ENCODE measurements around the gene PLEKHB2. TPM values are rescaled to one million over a fixed set of nuclear protein-coding genes. Genes with fewer than 3 reads are reported as not detected.
A peak's percentile ranks its signal among the peaks of the same experiment; 100 is the strongest.

Gene PLEKHB2
- polyA plus RNA-seq, 2 of the 4 experiments (the other 2 are of a cell fraction): 57.5 to 76.6 TPM

GRCh38 chr2:131132729-131133128 is 27.6 kb downstream of the PLEKHB2 start:
- peak; percentile 47 to 66; a peak in 4 of 6 replicates for ATAC-seq
- ChIA-PET CTCF (interaction anchor here (0.6 to 2.1 kb wide), 3 partner anchors 21 to 669 kb away, joined by 3 to 8 read pairs (median 4); partner anchors contain the start of gene MZT2A), POLR2A (interaction anchor here (0.8 kb wide), 1 partner anchor 39 kb away, joined by 3 read pairs; no protein-coding TSS in a partner anchor)
- Histone ChIP-seq H3K4me1 (no peaks in the 10 kb centered on the region), H3K9me3 (no peaks in the 10 kb centered on the region), H3K4me3 (no peak overlapping the region), H3K27ac (no peak overlapping the region), H3K4me2 (no peak overlapping the region)
- TF ChIP-seq, protein P1, sequence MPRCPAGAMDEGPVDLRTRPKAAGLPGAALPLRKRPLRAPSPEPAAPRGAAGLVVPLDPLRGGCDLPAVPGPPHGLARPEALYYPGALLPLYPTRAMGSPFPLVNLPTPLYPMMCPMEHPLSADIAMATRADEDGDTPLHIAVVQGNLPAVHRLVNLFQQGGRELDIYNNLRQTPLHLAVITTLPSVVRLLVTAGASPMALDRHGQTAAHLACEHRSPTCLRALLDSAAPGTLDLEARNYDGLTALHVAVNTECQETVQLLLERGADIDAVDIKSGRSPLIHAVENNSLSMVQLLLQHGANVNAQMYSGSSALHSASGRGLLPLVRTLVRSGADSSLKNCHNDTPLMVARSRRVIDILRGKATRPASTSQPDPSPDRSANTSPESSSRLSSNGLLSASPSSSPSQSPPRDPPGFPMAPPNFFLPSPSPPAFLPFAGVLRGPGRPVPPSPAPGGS (IDR thresholded peaks at IDR 0.05): no peak
- TF ChIP-seq RAD21 (conservative IDR thresholded peaks at IDR 0.05 in 1 of 2, IDR thresholded peaks at IDR 0.05 in 1 of 2) (no peak), EHF (CRISPR knock-in tag; IDR thresholded peaks at IDR 0.05) (no peak), HES2 (IDR thresholded peaks at IDR 0.05) (no peak), EP300 (IDR thresholded peaks at IDR 0.05) (no peak), RCOR1 (IDR thresholded peaks at IDR 0.05; ENCODE audit: low read depth, low read length) (no peak), HDAC2 (IDR thresholded peaks at IDR 0.05) (no peak)
- 91% methylated on average over 8 of the region's 8 CpGs for WGBS (ENCODE audit: missing lambda C conversion rate)
- DNase-seq (ENCODE audit: low read depth in 1 of 2, low spot score in 1 of 2): no peak
- FAIRE-seq: no peak

GRCh38 chr2:131140581-131140980 is 35.4 kb downstream of the PLEKHB2 start:
- WGBS (ENCODE audit: missing lambda C conversion rate): 92% methylated on average over 2 of the region's 2 CpGs
- Histone ChIP-seq H3K27ac (no peak overlapping the region), H3K4me2 (no peak overlapping the region), H3K4me1 (no peaks in the 10 kb centered on the region), H3K9me3 (no peaks in the 10 kb centered on the region), H3K4me3 (no peak overlapping the region)
- no peak for FAIRE-seq
- ChIA-PET POLR2A (no interaction called here), CTCF (interaction anchor here (2.3 kb wide), 1 partner anchor 13 kb away, joined by 6 read pairs; no protein-coding TSS in a partner anchor)
- TF ChIP-seq RARB (CRISPR knock-in tag; IDR thresholded peaks at IDR 0.05): no peak
- ATAC-seq: peak; percentile 50 to 68; a peak in 5 of 6 replicates
- no peak for DNase-seq (ENCODE audit: low read depth in 1 of 2, low spot score in 1 of 2)

GRCh38 chr2:131142849-131143248 is 37.7 kb downstream of the PLEKHB2 start:
- CTCF ChIA-PET: interaction anchor here (1.0 kb wide), 1 partner anchor 9 kb away, joined by 3 read pairs; no protein-coding TSS in a partner anchor
- no peak overlapping the region for H3K4me2 ChIP-seq
- no peak for DNase-seq (ENCODE audit: low read depth in 1 of 2, low spot score in 1 of 2)
- POLR2A ChIA-PET: no interaction called here
- no peak overlapping the region for H3K4me3 ChIP-seq
- TF ChIP-seq PHF8 (IDR thresholded peaks at IDR 0.05; ENCODE audit: borderline replicate concordance, low read depth) (no peak), EP300 (IDR thresholded peaks at IDR 0.05) (no peak), RFX5 (IDR thresholded peaks at IDR 0.05) (no peak), ESRRA (IDR thresholded peaks at IDR 0.05; ENCODE audit: borderline replicate concordance, low read length) (no peak), FOSB (CRISPR knock-in tag; IDR thresholded peaks at IDR 0.05) (no peak), TFCP2L1 (CRISPR knock-in tag; IDR thresholded peaks at IDR 0.05) (no peak)
- TF ChIP-seq, protein P2, sequence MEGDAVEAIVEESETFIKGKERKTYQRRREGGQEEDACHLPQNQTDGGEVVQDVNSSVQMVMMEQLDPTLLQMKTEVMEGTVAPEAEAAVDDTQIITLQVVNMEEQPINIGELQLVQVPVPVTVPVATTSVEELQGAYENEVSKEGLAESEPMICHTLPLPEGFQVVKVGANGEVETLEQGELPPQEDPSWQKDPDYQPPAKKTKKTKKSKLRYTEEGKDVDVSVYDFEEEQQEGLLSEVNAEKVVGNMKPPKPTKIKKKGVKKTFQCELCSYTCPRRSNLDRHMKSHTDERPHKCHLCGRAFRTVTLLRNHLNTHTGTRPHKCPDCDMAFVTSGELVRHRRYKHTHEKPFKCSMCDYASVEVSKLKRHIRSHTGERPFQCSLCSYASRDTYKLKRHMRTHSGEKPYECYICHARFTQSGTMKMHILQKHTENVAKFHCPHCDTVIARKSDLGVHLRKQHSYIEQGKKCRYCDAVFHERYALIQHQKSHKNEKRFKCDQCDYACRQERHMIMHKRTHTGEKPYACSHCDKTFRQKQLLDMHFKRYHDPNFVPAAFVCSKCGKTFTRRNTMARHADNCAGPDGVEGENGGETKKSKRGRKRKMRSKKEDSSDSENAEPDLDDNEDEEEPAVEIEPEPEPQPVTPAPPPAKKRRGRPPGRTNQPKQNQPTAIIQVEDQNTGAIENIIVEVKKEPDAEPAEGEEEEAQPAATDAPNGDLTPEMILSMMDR (IDR thresholded peaks at IDR 0.05): no peak
- 93% methylated on average over 5 of the region's 5 CpGs for WGBS (ENCODE audit: missing lambda C conversion rate)
- H3K9me3 ChIP-seq: no peaks in the 10 kb centered on the region
- no peaks in the 10 kb centered on the region for H3K4me1 ChIP-seq
- H3K27ac ChIP-seq: no peak overlapping the region
- FAIRE-seq: no peak
- no peak for ATAC-seq

- H3K4me1 ChIP-seq: no peaks in the 10 kb centered on the region
- no peak overlapping the region for H3K27ac ChIP-seq
- H3K4me2 ChIP-seq: no peak overlapping the region
- no peak for DNase-seq (ENCODE audit: low read depth in 1 of 2, low spot score in 1 of 2)
- no peaks in the 10 kb centered on the region for H3K9me3 ChIP-seq
- POLR2A ChIA-PET: no interaction called here
- CTCF ChIA-PET: interaction anchor here (0.9 to 1.3 kb wide), 2 partner anchors 10 to 12 kb away, joined by 3 to 4 read pairs; no protein-coding TSS in a partner anchor
- 89% methylated on average over 5 of the region's 6 CpGs for WGBS (ENCODE audit: missing lambda C conversion rate)
- no peak for TF ChIP-seq TFCP2L1 (CRISPR knock-in tag; IDR thresholded peaks at IDR 0.05)
- no peak for TF ChIP-seq KDM1A (IDR thresholded peaks at IDR 0.05; ENCODE audit: low read depth)
- no peak for TF ChIP-seq RCOR1 (IDR thresholded peaks at IDR 0.05; ENCODE audit: low read depth, low read length)
- no peak for TF ChIP-seq EP300 (IDR thresholded peaks at IDR 0.05)
- no peak for TF ChIP-seq EHF (CRISPR knock-in tag; IDR thresholded peaks at IDR 0.05)
- no peak for TF ChIP-seq NPAS2 (CRISPR knock-in tag; IDR thresholded peaks at IDR 0.05; ENCODE audit: borderline replicate concordance)
- TF ChIP-seq ZNF302 (CRISPR knock-in tag; IDR thresholded peaks at IDR 0.05): no peak
- no peak for TF ChIP-seq SREBF2 (IDR thresholded peaks at IDR 0.05)
- TF ChIP-seq, protein P3, sequence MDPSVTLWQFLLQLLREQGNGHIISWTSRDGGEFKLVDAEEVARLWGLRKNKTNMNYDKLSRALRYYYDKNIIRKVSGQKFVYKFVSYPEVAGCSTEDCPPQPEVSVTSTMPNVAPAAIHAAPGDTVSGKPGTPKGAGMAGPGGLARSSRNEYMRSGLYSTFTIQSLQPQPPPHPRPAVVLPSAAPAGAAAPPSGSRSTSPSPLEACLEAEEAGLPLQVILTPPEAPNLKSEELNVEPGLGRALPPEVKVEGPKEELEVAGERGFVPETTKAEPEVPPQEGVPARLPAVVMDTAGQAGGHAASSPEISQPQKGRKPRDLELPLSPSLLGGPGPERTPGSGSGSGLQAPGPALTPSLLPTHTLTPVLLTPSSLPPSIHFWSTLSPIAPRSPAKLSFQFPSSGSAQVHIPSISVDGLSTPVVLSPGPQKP (IDR thresholded peaks at IDR 0.05; ENCODE audit: low read depth, low read length): no peak
- TF ChIP-seq RFX5 (IDR thresholded peaks at IDR 0.05): no peak
- no peak for TF ChIP-seq BHLHE40 (IDR thresholded peaks at IDR 0.05; ENCODE audit: low read depth, low read length)
- no peak for TF ChIP-seq HOXB13 (CRISPR knock-in tag; IDR thresholded peaks at IDR 0.05; ENCODE audit: low read depth)
- no peak for TF ChIP-seq HMGXB4 (CRISPR knock-in tag; IDR thresholded peaks at IDR 0.05; ENCODE audit: borderline replicate concordance)
- TF ChIP-seq RAD21 (conservative IDR thresholded peaks at IDR 0.05 in 1 of 2, IDR thresholded peaks at IDR 0.05 in 1 of 2): no peak
- H3K4me3 ChIP-seq: no peak overlapping the region
- ATAC-seq: no peak
- FAIRE-seq: no peak
Measured at GRCh38 chr2:131143803-131144202, 38.7 kb downstream of the PLEKHB2 start.

Measured in A549 (cell line).